HG03457 (cell line): ENCODE data around the gene IGFBPL1.

Experiments used
- ATAC-seq: cut with Tn5 transposase; IDR thresholded peaks from one replicate; pipeline ENCODE4 v1.9.1; 2021; ENCODE audit warnings: moderate number of reproducible peaks; ENCODE audit not compliant: unreplicated experiment

The IGFBPL1 gene

DNA sequence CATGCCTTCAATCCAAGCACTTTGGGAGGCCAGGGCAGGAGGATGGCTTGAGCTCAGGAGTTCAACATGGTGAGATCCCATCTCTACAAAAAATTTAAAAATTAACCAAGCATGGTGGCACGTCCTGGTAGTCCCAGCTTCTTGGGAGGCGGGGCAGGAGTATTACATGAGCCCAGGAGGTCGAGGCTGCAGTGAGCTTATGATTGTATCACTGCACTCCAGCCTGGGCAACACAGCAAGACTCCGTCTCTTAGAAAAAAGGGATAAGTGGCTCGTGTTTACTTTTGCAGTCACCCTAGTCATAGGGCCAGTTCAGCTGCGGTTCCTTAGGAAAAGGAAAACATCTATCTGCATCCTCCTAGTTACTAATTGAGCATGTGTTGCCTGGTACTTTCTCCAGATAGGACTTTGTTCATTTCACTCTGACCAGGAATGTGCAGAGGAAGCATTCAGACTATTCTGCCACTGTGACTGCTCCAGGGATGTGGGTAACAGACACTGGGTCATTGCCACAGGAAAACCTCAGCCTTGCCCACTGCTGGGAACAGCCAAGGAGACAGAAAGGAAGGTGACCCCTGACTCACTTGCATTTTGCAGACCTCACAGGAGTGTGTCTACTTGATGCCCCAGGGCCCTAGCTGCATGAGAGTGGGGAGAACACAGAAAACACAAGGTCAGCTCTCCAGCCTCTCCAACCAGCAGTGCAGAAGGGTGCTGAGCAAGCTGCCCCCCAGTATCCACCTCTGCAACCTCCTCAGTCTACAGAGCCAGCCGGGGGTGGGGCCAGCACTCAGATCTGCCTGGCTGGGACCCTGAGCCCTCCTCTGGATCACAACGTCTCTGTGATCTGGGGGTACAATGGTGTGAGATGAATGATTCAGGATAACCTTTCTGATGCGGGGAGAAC lies 65.6 kb downstream of the IGFBPL1 start:
- no peak for ATAC-seq

DNA sequence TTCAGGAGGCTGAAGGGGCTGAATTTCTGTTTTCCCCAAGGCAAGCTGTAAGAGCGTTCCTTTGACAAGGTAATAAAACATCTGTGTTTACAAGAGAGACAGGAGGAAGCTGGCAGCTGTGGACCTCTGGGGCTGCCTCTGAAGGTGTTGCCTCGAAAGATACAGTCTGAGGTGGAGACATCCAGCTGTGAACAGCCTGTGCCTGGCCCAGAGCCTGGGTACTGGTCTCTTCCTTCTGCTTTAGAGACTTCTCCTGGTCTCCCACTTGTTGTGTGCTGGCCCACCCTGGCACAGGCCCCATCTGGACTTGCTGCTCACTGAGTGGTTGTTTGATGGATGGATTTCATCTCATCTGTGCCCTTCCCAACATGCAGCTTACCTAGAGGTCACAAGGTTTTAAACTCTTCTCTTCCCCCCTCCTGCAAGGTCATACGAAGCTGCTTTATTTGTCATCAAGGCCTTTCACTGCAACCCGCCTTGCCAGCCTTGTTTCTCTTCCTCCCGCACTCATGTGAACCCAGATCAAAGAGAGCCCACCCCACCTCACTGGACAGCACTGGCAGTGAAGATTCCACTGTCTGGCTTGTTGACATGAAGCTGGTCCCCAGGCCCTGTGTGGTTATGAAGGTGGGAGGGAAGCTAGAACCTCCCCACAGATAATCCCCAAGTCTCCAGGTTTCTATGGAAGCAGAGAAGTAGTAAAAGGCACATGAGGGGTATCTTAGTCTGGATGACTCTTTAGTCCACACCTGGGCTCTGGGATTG lies 66.7 kb downstream of the IGFBPL1 start:
- ATAC-seq, result no peak

DNA sequence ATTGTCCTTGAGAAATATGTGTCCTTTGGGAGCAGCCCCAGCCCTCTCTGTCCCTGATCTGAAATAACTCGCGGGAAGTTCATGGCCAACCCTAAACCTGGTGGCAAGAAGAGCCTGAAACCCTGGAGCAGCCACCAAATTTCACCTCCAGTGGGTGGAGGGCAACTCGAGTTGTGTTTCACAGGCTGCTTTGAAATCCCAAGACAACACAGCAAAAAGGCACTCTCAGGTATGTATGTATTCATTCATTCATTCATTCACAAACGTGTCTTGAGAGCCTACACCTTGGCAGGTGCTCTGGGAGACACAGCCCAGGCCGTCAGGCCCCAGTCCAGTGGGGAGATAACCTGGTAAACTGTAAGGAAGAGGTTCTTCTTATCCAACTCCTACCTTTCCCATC lies 67.4 kb downstream of the IGFBPL1 start:
- no peak for ATAC-seq
